Measurements from ENCODE around the gene TCEAL9. TPM values are rescaled to one million over a fixed set of nuclear protein-coding genes. Genes with fewer than 3 reads are reported as not detected.

Gene TCEAL9
- total RNA-seq, 1 donor from 2014 or later, result 34.6 TPM

DNA sequence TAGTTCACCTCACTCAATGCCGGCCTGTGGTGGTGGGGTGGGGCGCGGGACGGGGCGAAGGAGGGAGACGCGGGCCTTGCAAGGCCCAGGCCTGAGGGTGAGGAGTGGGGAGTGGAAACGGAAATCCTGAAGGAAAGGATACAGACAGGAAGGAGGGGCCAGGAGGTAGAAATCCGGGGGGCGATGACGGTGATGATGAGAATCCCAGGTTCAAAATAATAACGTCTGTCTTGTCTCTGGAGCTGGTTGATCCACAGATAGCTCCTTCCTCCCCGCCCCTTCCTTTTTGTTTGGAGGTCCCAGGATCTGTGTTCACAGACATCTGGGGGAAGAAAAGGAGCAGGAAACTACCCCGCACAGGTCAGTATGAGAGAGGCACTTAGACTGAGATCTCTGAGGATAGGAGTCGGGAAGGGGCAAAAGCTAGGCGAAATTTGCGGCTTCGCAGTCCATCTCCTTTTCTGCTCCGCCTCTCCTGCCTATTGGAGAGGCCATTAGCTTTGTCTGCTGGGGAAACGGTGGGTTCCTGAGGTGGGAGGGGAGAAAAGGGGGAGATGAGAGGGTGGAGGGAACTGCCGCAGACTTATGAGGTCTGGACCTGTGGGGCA lies 25.5 kb upstream of the TCEAL9 start:
- intact Hi-C loops (cut with DNase I), result no loop called here
- no peaks in the 10 kb centered on the region for H3K9me3 ChIP-seq
- H3K27me3 ChIP-seq (ENCODE audit: low read depth), result no peaks in the 10 kb centered on the region
- no peak for TF ChIP-seq CTCF (IDR thresholded peaks at IDR 0.05)
- no peak for DNase-seq
- peak overlapping the region; percentile 35 for H3K4me3 ChIP-seq
- H3K27ac ChIP-seq, result no peak overlapping the region
- H3K36me3 ChIP-seq, result no peaks in the 10 kb centered on the region
- no peak for ATAC-seq
- H3K4me1 ChIP-seq, result no peaks in the 10 kb centered on the region

DNA sequence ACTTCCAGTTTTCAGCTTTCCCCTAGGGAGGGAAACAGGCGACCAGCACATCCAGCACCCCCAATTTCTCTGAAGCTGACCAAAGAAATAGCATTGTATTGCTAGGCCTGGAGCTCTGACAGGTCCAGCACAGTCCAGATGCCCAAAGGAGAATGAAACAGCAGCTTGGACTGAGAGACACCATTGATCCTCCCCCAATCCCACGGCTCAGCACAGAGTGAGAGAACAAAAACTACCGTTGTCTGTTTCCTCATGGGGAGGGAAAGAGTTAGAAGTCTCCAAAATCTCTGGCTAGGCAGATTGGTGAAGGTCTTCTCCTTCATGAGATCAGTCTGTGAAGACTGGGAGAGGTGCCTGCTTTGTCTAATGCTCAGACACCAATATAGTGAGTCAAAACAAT lies 17.6 kb upstream of the TCEAL9 start:
- TF ChIP-seq CTCF (IDR thresholded peaks at IDR 0.05), result no peak
- ATAC-seq (no peak), DNase-seq (no peak)
- no peaks in the 10 kb centered on the region for H3K9me3 ChIP-seq
- no peaks in the 10 kb centered on the region for H3K27me3 ChIP-seq (ENCODE audit: low read depth)
- intact Hi-C loops (cut with DNase I), result no loop called here
- H3K4me1 ChIP-seq, result no peaks in the 10 kb centered on the region
- H3K36me3 ChIP-seq, result no peaks in the 10 kb centered on the region
- no peak overlapping the region for H3K4me3 ChIP-seq
- no peak overlapping the region for H3K27ac ChIP-seq

- peak in 1 of 2 donors; percentile 52 for ATAC-seq
- no peak for DNase-seq
- no peaks in the 10 kb centered on the region for H3K9me3 ChIP-seq
- TF ChIP-seq CTCF (IDR thresholded peaks at IDR 0.05), result peak; percentile 60
- no peaks in the 10 kb centered on the region for H3K4me1 ChIP-seq
- H3K36me3 ChIP-seq, result no peaks in the 10 kb centered on the region
- H3K27ac ChIP-seq, result no peak overlapping the region
- H3K27me3 ChIP-seq (ENCODE audit: low read depth), result no peaks in the 10 kb centered on the region
- no peak overlapping the region for H3K4me3 ChIP-seq
- intact Hi-C loops (cut with DNase I), result no loop called here
These were observed 13.2 kb upstream of the TCEAL9 start for GRCh38 chrX:103343105-103343504.

- no peaks in the 10 kb centered on the region for H3K36me3 ChIP-seq
- ATAC-seq (no peak), DNase-seq (no peak)
- H3K27me3 ChIP-seq (ENCODE audit: low read depth), result no peaks in the 10 kb centered on the region
- H3K4me1 ChIP-seq, result no peaks in the 10 kb centered on the region
- H3K4me3 ChIP-seq, result no peak overlapping the region
- H3K27ac ChIP-seq, result no peak overlapping the region
- no peak for TF ChIP-seq CTCF (IDR thresholded peaks at IDR 0.05)
- H3K9me3 ChIP-seq, result no peaks in the 10 kb centered on the region
- intact Hi-C loops (cut with DNase I), result loop anchor here (5.0 kb wide), 1 partner anchor 123 kb away; no protein-coding TSS in a partner anchor
These were observed 11.7 kb upstream of the TCEAL9 start for GRCh38 chrX:103344606-103345005.

- no peaks in the 10 kb centered on the region for H3K4me1 ChIP-seq
- H3K27ac ChIP-seq, result no peak overlapping the region
- no peaks in the 10 kb centered on the region for H3K36me3 ChIP-seq
- TF ChIP-seq CTCF (IDR thresholded peaks at IDR 0.05), result no peak
- intact Hi-C loops (cut with DNase I), result loop anchor here (5.0 kb wide), 1 partner anchor 119 kb away; no protein-coding TSS in a partner anchor
- ATAC-seq (no peak), DNase-seq (no peak)
- no peak overlapping the region for H3K4me3 ChIP-seq
- H3K27me3 ChIP-seq (ENCODE audit: low read depth), result no peaks in the 10 kb centered on the region
- no peaks in the 10 kb centered on the region for H3K9me3 ChIP-seq
These were observed 8.5 kb upstream of the TCEAL9 start for GRCh38 chrX:103347682-103348397.
